HepG2 (cell line): ENCODE data around the gene SLC7A10. TPM values are rescaled to one million over a fixed set of nuclear protein-coding genes. Genes with fewer than 3 reads are reported as not detected.

ENCODE experiments used
- ARID2 ChIP-seq: sonication (generic); formaldehyde crosslinking; IDR thresholded peaks from 2 replicates; pipeline ENCODE4 v1.8.1; 2022; ENCODE audit warnings: mild to moderate bottlenecking, missing genetic modification reagents, borderline replicate concordance
- BCLAF1 ChIP-seq: fragments of 450-650 bp; IDR thresholded peaks from 2 replicates; pipeline ENCODE4 v1.6.1; 2017; ENCODE audit warnings: mild to moderate bottlenecking
- E2F5 ChIP-seq: sonication (generic); formaldehyde crosslinking; conservative IDR thresholded peaks from 2 replicates; pipeline ENCODE4 v1.4.0; 2020; ENCODE audit warnings: missing genetic modification reagents
- FOXP4 ChIP-seq: sonication (generic); formaldehyde crosslinking; IDR thresholded peaks from 2 replicates; pipeline ENCODE4 v1.4.0; 2020; ENCODE audit warnings: missing genetic modification reagents
- HOXA3 ChIP-seq: sonication (generic); formaldehyde crosslinking; IDR thresholded peaks from 2 replicates; pipeline ENCODE4 v1.5.0; 2020; ENCODE audit warnings: missing genetic modification reagents
- KAT7 ChIP-seq: IDR thresholded peaks from 2 replicates; pipeline ENCODE4 v1.6.1; 2018; ENCODE audit warnings: borderline replicate concordance, missing compliant biosample characterization
- KLF13 ChIP-seq: sonication (generic); formaldehyde crosslinking; IDR thresholded peaks from 2 replicates; pipeline ENCODE4 v1.4.0; 2020; ENCODE audit warnings: mild to moderate bottlenecking, missing genetic modification reagents
- NKX3-1 ChIP-seq: sonication (generic); formaldehyde crosslinking; IDR thresholded peaks from 2 replicates; pipeline ENCODE4 v1.5.0; 2020; ENCODE audit warnings: missing genetic modification reagents
- PRDM10 ChIP-seq: sonication (generic); formaldehyde crosslinking; IDR thresholded peaks from 2 replicates; pipeline ENCODE4 v1.4.0; 2020; ENCODE audit warnings: low read depth, missing genetic modification reagents
- SAP130 ChIP-seq: IDR thresholded peaks from 2 replicates; pipeline ENCODE4 v1.6.1; 2016; ENCODE audit warnings: low read depth
- SPEN ChIP-seq: sonication (generic); formaldehyde crosslinking; IDR thresholded peaks from 2 replicates; pipeline ENCODE4 v1.5.1; 2020; ENCODE audit warnings: low read depth, mild to moderate bottlenecking, missing genetic modification reagents
- STAG1 ChIP-seq: sonication (generic); formaldehyde crosslinking; IDR thresholded peaks from 2 replicates; pipeline ENCODE4 v1.4.0; 2020; ENCODE audit warnings: missing genetic modification reagents
- THAP11 ChIP-seq: IDR thresholded peaks from 2 replicates; pipeline ENCODE4 v1.6.1; 2016; ENCODE audit warnings: missing biosample characterization, missing genetic modification reagents
- ZBTB7A ChIP-seq: sonication (generic); formaldehyde crosslinking; IDR thresholded peaks from 2 replicates; pipeline ENCODE4 v1.8.0; 2022; ENCODE audit warnings: mild to moderate bottlenecking, missing genetic modification reagents
- ZNF234 ChIP-seq: sonication (generic); formaldehyde crosslinking; conservative IDR thresholded peaks from 2 replicates; pipeline ENCODE4 v1.5.1; 2020; ENCODE audit warnings: mild to moderate bottlenecking, missing genetic modification reagents
- ZNF235 ChIP-seq: sonication (generic); formaldehyde crosslinking; IDR thresholded peaks from 2 replicates; pipeline ENCODE4 v1.8.1; 2023; ENCODE audit warnings: mild to moderate bottlenecking, missing genetic modification reagents, borderline replicate concordance
- ZNF264 ChIP-seq: sonication (generic); formaldehyde crosslinking; IDR thresholded peaks from 2 replicates; pipeline ENCODE4 v1.4.0; 2020; ENCODE audit warnings: missing genetic modification reagents
- ZNF547 ChIP-seq: sonication (generic); formaldehyde crosslinking; IDR thresholded peaks from 2 replicates; pipeline ENCODE4 v1.5.1; 2020; ENCODE audit warnings: mild to moderate bottlenecking, missing genetic modification reagents
- ZNF740 ChIP-seq: sonication (generic); formaldehyde crosslinking; IDR thresholded peaks from 2 replicates; pipeline ENCODE4 v1.4.0; 2020; ENCODE audit warnings: missing genetic modification reagents
- ZNF766 ChIP-seq: sonication (generic); formaldehyde crosslinking; IDR thresholded peaks from 2 replicates; pipeline ENCODE4 v1.5.0; 2020; ENCODE audit warnings: missing genetic modification reagents, borderline replicate concordance
- polyA plus RNA-seq, 8 experiments: library from polyadenylated mRNA; depleted of rRNA in 3 of 8; stranded (reverse) in 7 of 8; unstranded in 1 of 8; fragments of >200 nt; fragmentation: Illumina TruSeq in 4 of 8; extraction: Trizol in 4 of 8; gene quantifications; 2 replicates each; pipeline versions ENCODE4 v1.2.1 to v1.2.3, GENCODE V29; 2011 to 2016; ENCODE audit warnings: low read depth in 4 of 8, missing spikeins in 1 of 8, mixed read lengths in 1 of 8; ENCODE audit not compliant: insufficient read depth in 1 of 8
- total RNA-seq, 5 experiments: library from RNA; depleted of rRNA; stranded (reverse); fragments of >200 nt; fragmentation: Illumina TruSeq; extraction: Trizol; gene quantifications; 2 replicates each; pipeline ENCODE4 v1.2.3, GENCODE V29; 2016; ENCODE audit warnings: low read depth in 1 of 5

SLC7A10 gene
- total and polyA plus RNA-seq, 2 of the 13 experiments (the other 11 are each of a cell fraction or from before 2014, with no cell fraction given) = 1.1 to 2.2 TPM

GRCh38 chr19:33177417-33177979, 48.2 kb downstream of the SLC7A10 start (continued):
- TF ChIP-seq ZNF740 (CRISPR knock-in tag) (no peak), ZNF264 (no peak), SAP130 (CRISPR knock-in tag) (no peak), ZNF547 (CRISPR knock-in tag) (no peak), NKX3-1 (CRISPR knock-in tag) (no peak), PRDM10 (CRISPR knock-in tag) (no peak), HOXA3 (CRISPR knock-in tag) (0 out of 2 replicates have a peak, but pooled peaks have one; percentile 22), ZNF235 (CRISPR knock-in tag) (no peak), ZNF766 (CRISPR knock-in tag) (no peak), ZBTB7A (CRISPR knock-in tag) (0 out of 2 replicates have a peak, but pooled peaks have one; percentile 32), KLF13 (CRISPR knock-in tag) (no peak), STAG1 (CRISPR knock-in tag) (peak; percentile 33; the same call in 1 of the 2 replicates), BCLAF1 (no peak), KAT7 (CRISPR knock-in tag) (no peak; the same call in 1 of the 2 replicates), E2F5 (CRISPR knock-in tag) (no peak), SPEN (CRISPR knock-in tag) (no peak; the same call in 1 of the 2 replicates), FOXP4 (no peak), ARID2 (0 out of 2 replicates have a peak, but pooled peaks have one; percentile 22), THAP11 (CRISPR knock-in tag) (no peak), ZNF234 (CRISPR knock-in tag) (no peak)
